Natural killer cell (primary cell): ENCODE results near the gene ELP4. TPM values are rescaled to one million over a fixed set of nuclear protein-coding genes. Genes with fewer than 3 reads are reported as not detected.

ENCODE experiments used
- ATAC-seq, 3 donors: fragments of 150-1000 bp in 2 of 3; fragments of 200-7000 bp in 1 of 3; cut with Tn5 transposase; 1 replicate in 1 of 3; 2 replicates in 2 of 3; pipeline ENCODE4 v1.10.0; 2021; ENCODE audit warnings: mild to moderate bottlenecking in 2 of 3, moderate library complexity in 2 of 3
- DNase-seq, 2 donors: peaks; one replicate each; pipeline versions ENCODE4 v3.0.0 to v3.0.0-alpha.2; 2013 to 2021; ENCODE audit warnings: mixed read lengths in 1 of 2
- H3K27ac ChIP-seq: one replicate; pipeline ENCODE4 v1.5.1; 2013; ENCODE audit warnings: mild to moderate bottlenecking, low read length
- H3K27me3 ChIP-seq: one replicate; pipeline ENCODE4 v1.6.1; 2013; ENCODE audit warnings: low read length; ENCODE audit not compliant: control insufficient read depth, insufficient read depth
- H3K36me3 ChIP-seq: one replicate; pipeline ENCODE4 v1.6.1; 2013; ENCODE audit warnings: low read length; ENCODE audit not compliant: control insufficient read depth, insufficient read depth
- H3K4me1 ChIP-seq: one replicate; pipeline ENCODE4 v1.6.1; 2013; ENCODE audit warnings: low read length; ENCODE audit not compliant: control insufficient read depth, insufficient read depth
- H3K4me3 ChIP-seq: one replicate; pipeline ENCODE4 v1.5.1; 2013; ENCODE audit warnings: low read length
- H3K9me3 ChIP-seq: one replicate; pipeline ENCODE4 v1.6.1; 2013; ENCODE audit warnings: low read length; ENCODE audit not compliant: control insufficient read depth, insufficient read depth
- H3K27ac Mint-ChIP-seq, 2 donors: one replicate each; pipeline ENCODE4 v1.8.0; 2022; ENCODE audit warnings: mild to moderate bottlenecking in 2 of 2, mixed read lengths in 2 of 2, moderate library complexity in 1 of 2
- H3K27me3 Mint-ChIP-seq, 2 donors: one replicate each; pipeline ENCODE4 v1.8.0; 2022; ENCODE audit warnings: low read depth in 2 of 2, mixed read lengths in 2 of 2
- H3K36me3 Mint-ChIP-seq: one replicate; pipeline ENCODE4 v1.8.0; 2022; ENCODE audit warnings: mixed read lengths
- H3K4me1 Mint-ChIP-seq, 2 donors: one replicate each; pipeline ENCODE4 v1.8.0; 2022; ENCODE audit warnings: mixed read lengths in 2 of 2
- H3K4me3 Mint-ChIP-seq: one replicate; pipeline ENCODE4 v1.8.0; 2022; ENCODE audit warnings: mild to moderate bottlenecking, moderate library complexity, mixed read lengths
- H3K9me3 Mint-ChIP-seq, 2 donors: one replicate each; pipeline ENCODE4 v1.8.0; 2022; ENCODE audit warnings: mixed read lengths in 2 of 2
- CTCF ChIP-seq: fragments of 200-600 bp; IDR thresholded peaks from one replicate; pipeline ENCODE4 v1.8.0; 2022; ENCODE audit warnings: antibody characterized with exemption
- WGBS: methylation state at CpG from one replicate; pipeline ENCODE4 v1.1.7; 2013; ENCODE audit warnings: missing lambda C conversion rate; ENCODE audit not compliant: insufficient coverage; 5-methylcytosine and 5-hydroxymethylcytosine counted together
- intact Hi-C: fragments of 100-400 bp; cut with micrococcal nuclease; formaldehyde crosslinking; loops from one replicate; pipeline ENCODE4 v1.14.2; 2022
- total RNA-seq, 4 donors: library from RNA; stranded (reverse); fragments of 120-200 nt in 1 of 4; gene quantifications; one replicate each; pipeline versions ENCODE4 v1.2.3 to v1.2.4, GENCODE V29; 2013 to 2022

Gene ELP4
- total RNA-seq, 3 donors from 2014 or later (not counting 1 experiment from before 2014, with no cell fraction given), result 22.8 to 29.6 (median 23.4) TPM

DNA sequence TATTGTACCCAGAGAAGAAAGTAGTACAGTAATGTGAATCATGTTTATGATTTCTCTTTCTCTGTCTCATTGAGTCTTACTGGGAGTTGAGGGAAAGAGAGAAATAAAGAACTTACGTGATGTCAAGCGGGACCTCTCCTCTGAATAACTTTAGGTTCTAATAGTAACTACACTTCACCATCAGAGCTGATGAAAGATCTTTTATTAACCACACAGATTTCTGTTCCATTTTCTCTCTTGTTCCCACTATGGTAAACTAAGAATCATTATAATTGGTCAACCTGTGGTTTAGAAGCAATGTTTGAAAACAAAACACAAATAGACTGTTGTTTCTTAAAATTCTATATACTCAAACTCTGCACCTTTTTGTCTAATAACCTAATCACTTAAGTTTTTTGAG, 142.3 kb downstream of the ELP4 start:
- no peaks in the 10 kb centered on the region for H3K27me3 ChIP-seq
- Mint-ChIP-seq H3K27me3 (no peaks in the 10 kb centered on the region), H3K4me1 (no peaks in the 10 kb centered on the region), H3K4me3 (no peak overlapping the region), H3K27ac (no peak overlapping the region), H3K36me3 (peaks cover 7% of the 10 kb centered on the region), H3K9me3 (no peaks in the 10 kb centered on the region)
- DNase-seq (no peak), ATAC-seq (no peak)
- H3K27ac ChIP-seq, result no peak overlapping the region
- peaks cover 8% of the 10 kb centered on the region for H3K36me3 ChIP-seq
- intact Hi-C loops, result no loop called here
- H3K4me3 ChIP-seq, result no peak overlapping the region
- TF ChIP-seq CTCF, result no peak
- no peaks in the 10 kb centered on the region for H3K9me3 ChIP-seq
- H3K4me1 ChIP-seq, result no peaks in the 10 kb centered on the region
- no CpG with 5 or more reads among the region's 2 CpGs for WGBS

- intact Hi-C loops, result no loop called here
- Histone ChIP-seq H3K4me3 (no peak overlapping the region), H3K4me1 (no peaks in the 10 kb centered on the region), H3K36me3 (peaks cover 8% of the 10 kb centered on the region), H3K27ac (no peak overlapping the region), H3K9me3 (no peaks in the 10 kb centered on the region), H3K27me3 (no peaks in the 10 kb centered on the region)
- H3K27me3 Mint-ChIP-seq, result no peaks in the 10 kb centered on the region
- TF ChIP-seq CTCF, result no peak
- no peaks in the 10 kb centered on the region for H3K9me3 Mint-ChIP-seq
- H3K4me1 Mint-ChIP-seq, result no peaks in the 10 kb centered on the region
- no CpG with 5 or more reads among the region's 1 CpG for WGBS
- ATAC-seq, result no peak
- no peak overlapping the region for H3K4me3 Mint-ChIP-seq
- no peak for DNase-seq
- H3K36me3 Mint-ChIP-seq, result peaks cover 7% of the 10 kb centered on the region
- no peak overlapping the region for H3K27ac Mint-ChIP-seq
These were observed 143.0 kb downstream of the ELP4 start for GRCh38 chr11:31652528-31652927.

GRCh38 chr11:31655483-31655882, 145.9 kb downstream of the ELP4 start:
- no peaks in the 10 kb centered on the region for H3K27me3 ChIP-seq
- Mint-ChIP-seq H3K4me1 (no peaks in the 10 kb centered on the region), H3K4me3 (no peak overlapping the region), H3K9me3 (no peaks in the 10 kb centered on the region), H3K36me3 (peaks cover 7% of the 10 kb centered on the region), H3K27ac (no peak overlapping the region), H3K27me3 (no peaks in the 10 kb centered on the region)
- DNase-seq (no peak), ATAC-seq (no peak)
- H3K4me1 ChIP-seq, result no peaks in the 10 kb centered on the region
- WGBS, result 76% methylated on average over 2 of the region's 3 CpGs
- H3K4me3 ChIP-seq, result no peak overlapping the region
- intact Hi-C loops, result no loop called here
- no peaks in the 10 kb centered on the region for H3K9me3 ChIP-seq
- H3K36me3 ChIP-seq, result peaks cover 5% of the 10 kb centered on the region
- no peak for TF ChIP-seq CTCF
- H3K27ac ChIP-seq, result no peak overlapping the region

- Mint-ChIP-seq H3K36me3 (peaks cover 6% of the 10 kb centered on the region), H3K4me3 (no peak overlapping the region), H3K27me3 (no peaks in the 10 kb centered on the region), H3K4me1 (no peaks in the 10 kb centered on the region), H3K9me3 (no peaks in the 10 kb centered on the region), H3K27ac (no peak overlapping the region)
- Histone ChIP-seq H3K4me1 (no peaks in the 10 kb centered on the region), H3K27ac (no peak overlapping the region), H3K4me3 (no peak overlapping the region), H3K27me3 (no peaks in the 10 kb centered on the region), H3K36me3 (peaks cover 3% of the 10 kb centered on the region), H3K9me3 (no peaks in the 10 kb centered on the region)
- no CpG with 5 or more reads among the region's 1 CpG for WGBS
- TF ChIP-seq CTCF, result no peak
- ATAC-seq, result no peak
- DNase-seq, result no peak
- intact Hi-C loops, result no loop called here
These were observed 146.5 kb downstream of the ELP4 start for GRCh38 chr11:31656051-31656450.
